ENCODE measurements around the gene TTLL6. TPM values are rescaled to one million over a fixed set of nuclear protein-coding genes. Genes with fewer than 3 reads are reported as not detected.
"Not testable (repeated sequence)": the region's sequence is repeated elsewhere in the genome, so short reads cannot be mapped to it uniquely, and the experiment has no call there.

The TTLL6 gene
- total and polyA plus RNA-seq, 3 donors from 2014 or later = 18.5 to 70.9 (median 44.3) TPM

DNA sequence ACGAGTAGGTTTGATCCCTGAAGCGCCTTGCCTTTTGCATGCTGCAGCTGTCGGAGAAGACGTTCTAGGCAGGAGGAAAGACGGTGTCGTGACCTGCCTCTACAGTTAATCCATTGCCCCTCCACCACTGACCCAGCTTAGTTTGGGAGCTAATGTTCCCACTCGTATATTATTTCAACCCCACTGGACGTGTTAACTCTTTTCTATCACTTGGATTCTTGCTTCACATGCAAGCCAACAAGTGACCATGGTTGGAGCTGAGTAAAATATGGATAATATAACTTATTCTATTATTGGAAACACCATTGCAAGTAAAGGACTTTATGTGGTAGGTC, 14.5 kb upstream of the TTLL6 start:
- intact Hi-C loops (cut with DNase I; ENCODE audit: low total_unique reads) = no loop called here
- Histone ChIP-seq H3K4me1 (peaks cover 10% of the 10 kb centered on the region), H3K9me3 (no peaks in the 10 kb centered on the region), H3K36me3 (ENCODE audit: low read depth, missing control alignments) (no peaks in the 10 kb centered on the region), H3K27me3 (no peaks in the 10 kb centered on the region), H3K4me3 (peak overlapping the region; percentile 88 to 89), H3K27ac (peak overlapping the region; percentile 87 to 96)
- TF ChIP-seq, protein P1, sequence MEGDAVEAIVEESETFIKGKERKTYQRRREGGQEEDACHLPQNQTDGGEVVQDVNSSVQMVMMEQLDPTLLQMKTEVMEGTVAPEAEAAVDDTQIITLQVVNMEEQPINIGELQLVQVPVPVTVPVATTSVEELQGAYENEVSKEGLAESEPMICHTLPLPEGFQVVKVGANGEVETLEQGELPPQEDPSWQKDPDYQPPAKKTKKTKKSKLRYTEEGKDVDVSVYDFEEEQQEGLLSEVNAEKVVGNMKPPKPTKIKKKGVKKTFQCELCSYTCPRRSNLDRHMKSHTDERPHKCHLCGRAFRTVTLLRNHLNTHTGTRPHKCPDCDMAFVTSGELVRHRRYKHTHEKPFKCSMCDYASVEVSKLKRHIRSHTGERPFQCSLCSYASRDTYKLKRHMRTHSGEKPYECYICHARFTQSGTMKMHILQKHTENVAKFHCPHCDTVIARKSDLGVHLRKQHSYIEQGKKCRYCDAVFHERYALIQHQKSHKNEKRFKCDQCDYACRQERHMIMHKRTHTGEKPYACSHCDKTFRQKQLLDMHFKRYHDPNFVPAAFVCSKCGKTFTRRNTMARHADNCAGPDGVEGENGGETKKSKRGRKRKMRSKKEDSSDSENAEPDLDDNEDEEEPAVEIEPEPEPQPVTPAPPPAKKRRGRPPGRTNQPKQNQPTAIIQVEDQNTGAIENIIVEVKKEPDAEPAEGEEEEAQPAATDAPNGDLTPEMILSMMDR (IDR thresholded peaks at IDR 0.05) = no peak
- no peak for TF ChIP-seq POLR2A (IDR thresholded peaks at IDR 0.05)
- 0 to 1% methylated on average over 8 of the region's 8 CpGs for WGBS, 2 donors
- DNase-seq = no peak

DNA sequence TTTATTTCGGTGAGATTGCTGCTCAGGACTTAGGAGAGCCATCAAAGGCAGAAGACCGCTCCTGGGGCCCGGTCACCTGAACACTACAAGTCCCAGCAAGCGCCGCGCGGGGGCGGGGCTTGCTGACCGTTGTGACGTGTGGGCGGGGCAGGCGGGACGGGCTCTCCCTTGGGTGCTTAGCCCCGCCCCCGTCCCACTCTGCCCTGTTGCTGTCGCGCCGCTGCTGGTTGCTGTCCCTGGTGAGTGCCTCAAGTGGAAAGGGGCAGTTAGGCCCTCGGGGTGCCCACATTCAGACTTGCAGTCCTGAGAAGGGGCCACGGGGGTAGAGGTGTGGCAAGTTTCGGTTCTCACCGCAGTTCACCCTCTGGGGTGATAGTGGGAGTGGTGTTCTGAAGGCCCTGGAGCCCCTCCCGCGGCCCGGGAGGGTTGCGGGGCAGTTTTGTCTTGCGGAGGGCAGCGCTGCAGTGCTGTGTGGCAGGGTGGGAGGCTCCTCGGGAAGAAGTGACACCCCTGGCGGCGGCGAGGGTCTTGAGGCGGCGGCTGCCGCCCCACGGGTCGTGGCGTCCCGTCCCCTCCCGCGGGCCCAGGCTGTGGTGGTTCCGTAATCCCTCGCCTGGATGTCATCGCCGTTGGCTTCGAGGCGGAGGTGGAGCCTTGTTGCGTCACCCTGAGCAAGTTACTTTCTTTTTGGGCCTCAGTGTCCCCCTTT, 14.0 kb upstream of the TTLL6 start, which contains the start of gene CALCOCO2:
Gene CALCOCO2 (plus strand): TSS at position 196 of the 709 bp plus-strand sequence. CDS start 10,673 bp downstream, outside the sequence.
- Histone ChIP-seq H3K27me3 (no peaks in the 10 kb centered on the region), H3K4me1 (peaks cover 10% of the 10 kb centered on the region), H3K27ac (peak within 1 kb of the TSS; percentile 87 to 96), H3K36me3 (ENCODE audit: low read depth, missing control alignments) (no peaks in the 10 kb centered on the region), H3K4me3 (peak within 1 kb of the TSS; percentile 88 to 89), H3K9me3 (no peaks in the 10 kb centered on the region)
- intact Hi-C loops (cut with DNase I; ENCODE audit: low total_unique reads) = no loop called here
- WGBS, 2 donors = 0 to 1% methylated on average over 13 to 43 of the region's 48 CpGs
- peak; percentile 98 for DNase-seq
- TF ChIP-seq, protein P1 (IDR thresholded peaks at IDR 0.05) = peak in 2 of 3 experiments; percentile 18 to 20
- TF ChIP-seq POLR2A (IDR thresholded peaks at IDR 0.05) = peak; percentile 43

DNA sequence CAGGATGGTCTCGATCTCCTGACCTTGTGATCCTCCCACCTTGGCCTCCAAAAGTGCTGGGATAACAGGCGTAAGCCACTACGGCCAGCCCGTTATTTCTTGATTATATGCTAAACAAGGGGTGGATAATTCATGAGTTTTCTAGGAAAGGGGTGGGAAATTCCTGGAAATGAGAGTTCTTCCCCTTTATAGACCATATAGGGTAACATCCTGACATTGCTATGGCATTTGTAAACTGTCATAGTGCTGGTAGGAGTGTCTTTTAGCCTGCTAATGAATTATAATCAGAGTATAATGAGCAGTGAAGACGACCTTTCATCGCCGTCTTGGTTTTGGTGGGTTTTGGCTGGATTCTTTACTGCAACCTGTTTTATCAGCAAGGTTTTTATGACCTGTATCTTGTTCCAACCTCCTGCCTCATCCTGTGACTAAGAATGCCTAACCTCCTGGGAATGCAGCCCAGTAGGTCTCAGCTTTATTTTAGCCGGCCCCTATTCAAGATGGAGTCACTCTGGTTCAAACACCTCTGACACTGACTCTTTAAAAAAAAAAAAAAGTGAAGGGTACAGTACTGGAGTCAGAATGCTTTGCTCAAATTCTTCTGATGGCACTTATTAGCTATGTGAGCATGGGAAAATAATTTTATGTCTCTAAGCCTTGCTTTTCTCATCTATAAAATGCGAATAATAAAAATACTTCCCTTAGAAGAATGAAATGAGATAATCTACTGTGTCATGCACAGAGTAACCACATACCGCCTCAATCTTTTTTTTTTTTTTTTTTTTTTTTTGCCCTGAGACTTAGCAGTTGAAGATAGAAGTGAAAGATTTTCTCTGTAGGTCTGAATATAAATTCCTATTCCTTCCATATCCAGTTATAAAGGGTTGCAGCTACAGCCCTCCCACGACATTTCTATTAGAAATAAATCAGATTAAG, 8.7 kb upstream of the TTLL6 start:
- TF ChIP-seq POLR2A (IDR thresholded peaks at IDR 0.05) = no peak
- TF ChIP-seq, protein P1 (IDR thresholded peaks at IDR 0.05) = no peak
- Histone ChIP-seq H3K27me3 (no peaks in the 10 kb centered on the region), H3K9me3 (no peaks in the 10 kb centered on the region), H3K27ac (no peak overlapping the region), H3K36me3 (ENCODE audit: low read depth, missing control alignments) (no peaks in the 10 kb centered on the region), H3K4me3 (no peak overlapping the region), H3K4me1 (no peaks in the 10 kb centered on the region)
- 75 to 81% methylated on average over 11 of the region's 11 CpGs for WGBS, 2 donors
- no peak for DNase-seq
- intact Hi-C loops (cut with DNase I; ENCODE audit: low total_unique reads) = loop anchor here (10.0 kb wide), 1 partner anchor 49 kb away; no protein-coding TSS in a partner anchor

DNA sequence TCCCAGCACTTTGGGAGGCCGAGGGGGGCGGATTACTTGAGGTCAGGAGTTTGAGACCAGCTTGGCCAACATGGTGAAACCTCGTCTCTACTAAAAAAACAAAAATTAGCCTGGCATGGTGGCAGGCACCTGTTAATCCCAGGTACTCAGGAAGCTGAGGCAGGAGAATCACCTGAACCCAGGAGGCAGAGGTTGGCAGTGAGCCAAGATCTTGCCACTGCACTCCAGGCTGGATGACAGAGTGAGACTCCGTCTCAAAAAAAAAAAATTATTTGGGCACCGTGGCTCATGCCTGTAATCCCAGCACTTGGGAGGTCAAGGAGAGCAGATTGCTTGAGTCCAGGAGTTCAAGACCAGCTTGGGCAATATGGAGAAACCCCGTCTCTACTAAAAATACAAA, 3.9 kb upstream of the TTLL6 start:
- not testable (repeated sequence) for DNase-seq; H3K9me3 ChIP-seq; H3K4me1 ChIP-seq; H3K27me3 ChIP-seq; H3K36me3 ChIP-seq (ENCODE audit: low read depth, missing control alignments); H3K27ac ChIP-seq; H3K4me3 ChIP-seq
- 80 to 87% methylated on average over 6 of the region's 6 CpGs for WGBS, 2 donors
- intact Hi-C loops (cut with DNase I; ENCODE audit: low total_unique reads) = loop anchor here (10.0 kb wide), 1 partner anchor 54 kb away; no protein-coding TSS in a partner anchor

DNA sequence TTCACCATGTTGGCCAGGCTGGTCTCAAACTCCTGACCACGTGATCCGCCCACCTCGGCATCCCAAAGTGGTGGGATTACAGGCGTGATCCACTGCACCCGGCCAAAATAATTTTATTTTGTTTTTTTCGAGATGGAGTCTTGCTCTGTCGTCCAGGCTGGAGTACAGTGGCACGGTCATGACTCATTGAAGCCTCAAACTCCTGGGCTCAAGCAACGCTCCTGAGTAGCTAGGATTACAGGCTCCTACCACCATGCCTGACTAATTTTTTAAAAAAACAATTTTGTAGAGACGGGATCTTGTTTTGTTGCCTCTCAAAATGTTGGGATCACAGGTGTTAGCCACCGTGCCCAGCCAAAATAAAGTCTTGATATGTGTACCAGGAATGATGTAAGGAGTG, 2.4 kb upstream of the TTLL6 start:
- no peak overlapping the region for H3K4me3 ChIP-seq
- TF ChIP-seq, protein P1 (IDR thresholded peaks at IDR 0.05) = no peak
- TF ChIP-seq POLR2A (IDR thresholded peaks at IDR 0.05) = no peak
- DNase-seq = no peak
- no peaks in the 10 kb centered on the region for H3K4me1 ChIP-seq
- no peaks in the 10 kb centered on the region for H3K9me3 ChIP-seq
- intact Hi-C loops (cut with DNase I; ENCODE audit: low total_unique reads) = no loop called here
- H3K27ac ChIP-seq = no peak overlapping the region
- no peaks in the 10 kb centered on the region for H3K27me3 ChIP-seq
- H3K36me3 ChIP-seq (ENCODE audit: low read depth, missing control alignments) = no peaks in the 10 kb centered on the region
- 87 to 93% methylated on average over 11 of the region's 11 CpGs for WGBS, 2 donors

Measured in testis (tissue), 3 donors.